Neural crest cell (in vitro differentiated cells): Measurements from ENCODE around the gene LDAH. TPM values are rescaled to one million over a fixed set of nuclear protein-coding genes. Genes with fewer than 3 reads are reported as not detected.

Source experiments
- DNase-seq: peaks from one replicate; pipeline ENCODE4 v3.0.0; 2021; ENCODE audit warnings: low read depth, mixed read lengths, low spot score
- H3K27ac Mint-ChIP-seq: one replicate; pipeline ENCODE4 v1.8.0; 2021; ENCODE audit warnings: mild to moderate bottlenecking, mixed read lengths; ENCODE audit not compliant: unreplicated experiment
- H3K27me3 Mint-ChIP-seq: 2 replicates; pipeline ENCODE4 v1.8.0; 2021; ENCODE audit warnings: low read depth, mild to moderate bottlenecking, mixed read lengths
- H3K36me3 Mint-ChIP-seq: 2 replicates; pipeline ENCODE4 v1.8.0; 2021; ENCODE audit warnings: low read depth, mild to moderate bottlenecking, mixed read lengths
- H3K4me1 Mint-ChIP-seq: 2 replicates; pipeline ENCODE4 v1.8.0; 2021; ENCODE audit warnings: mixed read lengths
- H3K4me3 Mint-ChIP-seq: one replicate; pipeline ENCODE4 v1.8.0; 2021; ENCODE audit warnings: mild to moderate bottlenecking, mixed read lengths
- H3K9me3 Mint-ChIP-seq: 2 replicates; pipeline ENCODE4 v1.8.0; 2021; ENCODE audit warnings: mixed read lengths
- total RNA-seq: library from RNA; stranded (reverse); gene quantifications from 2 replicates; pipeline ENCODE4 v1.2.1, GENCODE V29; 2021
- TF ChIP-seq, protein P1 (sequence below): fragments of 200-600 bp; sonication (generic); conservative IDR thresholded peaks from 2 replicates; pipeline ENCODE4 v1.5.0; 2021; ENCODE audit warnings: antibody characterized with exemption, mild to moderate bottlenecking

Gene LDAH
- total RNA-seq, 1 donor from 2014 or later: 49.7 TPM

DNA sequence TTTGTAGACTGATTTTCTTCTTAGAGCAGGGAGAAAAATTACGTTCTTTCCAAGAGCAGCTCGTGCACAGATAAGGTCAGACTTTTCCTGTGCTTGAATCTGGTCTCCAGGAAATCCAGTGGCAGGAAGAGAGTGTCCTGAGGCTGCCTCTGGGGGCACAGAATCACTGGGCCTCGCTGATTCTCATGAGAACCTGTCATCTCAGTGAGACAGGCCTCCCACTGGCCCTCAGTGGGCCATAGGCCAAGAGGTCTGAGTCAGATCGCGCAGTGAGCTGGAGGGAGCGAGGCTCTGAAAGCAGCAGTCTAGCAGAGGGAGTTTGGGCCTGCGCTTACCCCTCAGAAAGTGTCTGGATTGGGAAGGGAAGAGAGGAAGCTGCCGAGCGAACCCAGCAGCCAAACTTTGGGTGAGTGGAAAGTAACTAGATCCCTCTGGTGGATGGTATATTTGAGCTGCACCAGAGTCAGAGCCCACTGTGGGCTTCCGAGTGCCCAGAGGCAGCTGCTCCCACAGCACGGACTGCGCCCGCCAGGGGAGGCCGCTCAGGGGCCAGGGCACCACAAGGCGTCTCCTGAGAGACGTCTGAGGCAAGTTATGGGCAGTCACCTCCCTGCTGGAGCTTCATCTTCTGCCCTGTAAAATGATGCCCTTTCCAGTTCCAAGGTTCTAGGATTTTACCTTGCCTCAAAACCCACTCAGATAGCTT, 147.8 kb downstream of the LDAH start:
- Mint-ChIP-seq H3K4me3 (no peak overlapping the region), H3K4me1 (peaks cover 9% of the 10 kb centered on the region), H3K36me3 (no peaks in the 10 kb centered on the region), H3K27ac (no peak overlapping the region), H3K9me3 (no peaks in the 10 kb centered on the region), H3K27me3 (peaks cover 65% of the 10 kb centered on the region)
- TF ChIP-seq, protein P1, sequence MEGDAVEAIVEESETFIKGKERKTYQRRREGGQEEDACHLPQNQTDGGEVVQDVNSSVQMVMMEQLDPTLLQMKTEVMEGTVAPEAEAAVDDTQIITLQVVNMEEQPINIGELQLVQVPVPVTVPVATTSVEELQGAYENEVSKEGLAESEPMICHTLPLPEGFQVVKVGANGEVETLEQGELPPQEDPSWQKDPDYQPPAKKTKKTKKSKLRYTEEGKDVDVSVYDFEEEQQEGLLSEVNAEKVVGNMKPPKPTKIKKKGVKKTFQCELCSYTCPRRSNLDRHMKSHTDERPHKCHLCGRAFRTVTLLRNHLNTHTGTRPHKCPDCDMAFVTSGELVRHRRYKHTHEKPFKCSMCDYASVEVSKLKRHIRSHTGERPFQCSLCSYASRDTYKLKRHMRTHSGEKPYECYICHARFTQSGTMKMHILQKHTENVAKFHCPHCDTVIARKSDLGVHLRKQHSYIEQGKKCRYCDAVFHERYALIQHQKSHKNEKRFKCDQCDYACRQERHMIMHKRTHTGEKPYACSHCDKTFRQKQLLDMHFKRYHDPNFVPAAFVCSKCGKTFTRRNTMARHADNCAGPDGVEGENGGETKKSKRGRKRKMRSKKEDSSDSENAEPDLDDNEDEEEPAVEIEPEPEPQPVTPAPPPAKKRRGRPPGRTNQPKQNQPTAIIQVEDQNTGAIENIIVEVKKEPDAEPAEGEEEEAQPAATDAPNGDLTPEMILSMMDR: no peak
- DNase-seq: no peak

DNA sequence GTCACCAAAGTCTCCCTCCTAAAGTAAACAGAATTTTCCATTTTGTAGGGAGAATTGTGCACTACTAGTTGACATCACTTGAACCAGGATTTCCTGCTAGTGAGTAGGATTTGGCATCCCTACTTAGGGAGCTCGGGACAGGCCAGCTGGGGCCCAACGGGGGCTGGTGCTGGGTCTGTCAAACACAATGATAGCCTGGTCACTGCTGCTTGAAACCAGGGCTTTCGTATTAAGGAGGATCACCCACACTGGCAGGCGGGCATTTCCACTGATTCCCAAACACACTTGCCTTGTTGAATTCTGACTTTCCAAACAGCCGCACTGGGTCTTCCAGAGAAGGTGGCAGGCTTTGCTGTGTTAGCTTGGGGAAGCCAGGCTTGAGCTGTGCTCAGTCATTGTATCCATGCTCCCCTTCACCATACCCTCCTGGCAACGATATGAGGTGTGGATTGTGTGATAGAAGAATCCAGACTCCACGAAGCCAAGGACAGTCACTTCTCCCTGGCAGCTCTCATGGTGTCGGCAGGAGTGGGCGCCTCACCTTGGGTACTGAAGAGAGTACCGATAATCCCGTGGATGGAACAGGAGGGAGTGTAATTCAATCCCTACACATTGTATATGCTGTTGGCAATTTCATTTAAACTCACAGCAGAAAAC, 148.5 kb downstream of the LDAH start:
- Mint-ChIP-seq H3K4me1 (peaks cover 9% of the 10 kb centered on the region), H3K27ac (no peak overlapping the region), H3K36me3 (no peaks in the 10 kb centered on the region), H3K4me3 (no peak overlapping the region), H3K9me3 (no peaks in the 10 kb centered on the region), H3K27me3 (peaks cover 72% of the 10 kb centered on the region)
- TF ChIP-seq, protein P1: no peak
- DNase-seq: no peak

DNA sequence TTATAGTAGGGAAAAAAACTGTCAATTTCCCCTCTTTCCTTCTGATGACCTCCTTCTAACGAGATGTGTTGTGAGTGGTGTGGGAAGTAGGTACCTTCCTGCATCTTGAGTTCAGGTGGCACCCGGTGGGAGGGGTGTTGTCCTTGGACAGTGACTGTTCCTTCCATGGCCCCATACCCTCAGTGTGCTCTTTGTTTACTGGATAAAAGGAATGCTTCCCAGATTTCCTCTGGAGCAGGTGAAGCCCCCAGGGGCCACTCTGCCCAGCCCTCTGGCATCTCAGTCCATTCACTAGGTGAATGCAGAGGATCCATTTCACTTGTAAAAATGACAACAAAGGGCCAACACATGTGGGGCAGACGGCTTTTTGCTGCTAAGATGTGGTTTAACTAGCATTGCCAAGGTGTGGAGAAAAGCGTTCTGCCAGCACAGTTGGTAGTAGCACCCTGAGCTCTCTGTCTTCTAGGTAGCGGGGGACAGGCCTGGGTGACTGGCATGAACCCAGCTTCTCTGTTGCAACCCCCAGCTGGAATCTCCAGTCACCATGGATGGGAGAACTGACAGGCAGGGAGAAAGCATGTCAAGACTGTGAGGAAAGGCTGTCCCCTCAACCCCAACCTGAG, 149.1 kb downstream of the LDAH start:
- Mint-ChIP-seq H3K9me3 (no peaks in the 10 kb centered on the region), H3K27me3 (peaks cover 79% of the 10 kb centered on the region)
- TF ChIP-seq, protein P1: no peak

DNA sequence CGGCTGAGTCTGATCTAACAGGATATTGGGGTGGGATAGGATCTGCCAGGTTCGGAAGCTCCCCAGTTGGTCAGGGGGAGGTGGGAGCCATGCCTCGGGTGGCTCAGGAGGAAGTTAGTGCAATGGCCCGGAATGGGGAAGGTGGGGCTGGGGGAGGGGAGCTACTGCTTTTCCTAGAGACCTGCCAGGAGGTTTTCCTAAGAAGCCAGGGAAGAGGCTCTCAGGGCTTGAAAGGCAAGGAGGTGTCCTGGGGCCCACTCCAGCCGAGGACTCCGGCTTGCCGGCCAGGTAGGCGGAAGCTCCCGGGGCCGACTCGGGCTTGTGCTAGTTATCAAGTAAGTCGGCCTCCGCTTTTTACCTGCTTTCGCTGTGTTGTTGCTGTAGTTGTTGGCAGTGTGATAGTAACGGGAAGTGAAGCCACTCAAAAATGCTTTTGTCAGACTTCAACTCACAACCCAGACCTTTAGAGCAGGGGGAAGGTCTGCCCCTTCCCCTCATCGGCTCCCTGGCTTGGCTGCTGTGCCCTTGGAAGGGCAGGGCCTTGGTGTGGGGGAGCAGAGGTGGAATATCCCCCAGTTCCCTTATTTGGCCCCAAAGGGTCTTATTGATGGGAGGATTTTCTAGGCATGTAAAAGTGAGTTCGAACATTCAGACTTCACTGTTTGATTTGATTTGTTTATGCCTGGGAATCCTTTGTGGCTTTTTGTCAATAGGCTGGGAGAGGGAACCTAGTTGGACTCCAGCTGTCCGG, 150.5 kb downstream of the LDAH start:
- peaks cover 93% of the 10 kb centered on the region for H3K27me3 Mint-ChIP-seq
- peak overlapping the region; percentile 44 for H3K4me3 Mint-ChIP-seq
- H3K27ac Mint-ChIP-seq: no peak overlapping the region
- H3K9me3 Mint-ChIP-seq: no peaks in the 10 kb centered on the region
- DNase-seq: no peak
- TF ChIP-seq, protein P1: no peak
- H3K36me3 Mint-ChIP-seq: no peaks in the 10 kb centered on the region
- H3K4me1 Mint-ChIP-seq: peaks cover 9% of the 10 kb centered on the region

More for the DNA sequence above, 149.1 kb downstream of the LDAH start:
- DNase-seq: no peak
- H3K4me3 Mint-ChIP-seq: no peak overlapping the region
- no peak overlapping the region for H3K27ac Mint-ChIP-seq
- peaks cover 9% of the 10 kb centered on the region for H3K4me1 Mint-ChIP-seq
- no peaks in the 10 kb centered on the region for H3K36me3 Mint-ChIP-seq

DNA sequence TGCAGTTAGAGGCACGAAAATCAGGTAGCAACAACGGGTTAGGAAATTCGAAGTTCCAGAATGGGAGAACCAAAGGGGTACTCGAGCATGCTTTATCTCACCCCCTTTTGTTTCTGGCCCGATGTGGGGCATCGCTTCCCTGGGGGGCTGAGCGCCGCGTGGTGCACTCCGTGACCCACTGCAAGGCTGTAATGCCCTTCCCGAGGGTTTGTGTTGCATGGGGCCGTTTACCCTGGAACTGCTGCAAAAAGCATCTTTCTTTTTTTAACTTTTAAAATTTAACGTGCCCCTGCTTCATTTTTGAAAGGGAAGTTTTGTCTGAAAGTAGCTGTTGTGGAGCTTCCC, 151.2 kb downstream of the LDAH start:
- Mint-ChIP-seq H3K4me3 (peak overlapping the region; percentile 27), H3K27ac (no peak overlapping the region), H3K9me3 (no peaks in the 10 kb centered on the region), H3K27me3 (peaks cover 93% of the 10 kb centered on the region), H3K4me1 (peaks cover 9% of the 10 kb centered on the region), H3K36me3 (no peaks in the 10 kb centered on the region)
- DNase-seq: no peak
- TF ChIP-seq, protein P1: no peak
